ENCODE results near the gene PHLDB1.
"Not testable (repeated sequence)": the region's sequence is repeated elsewhere in the genome, so short reads cannot be mapped to it uniquely, and the experiment has no call there.

The PHLDB1 gene

GRCh38 chr11:118572981-118573550 is 34.3 kb upstream of the PHLDB1 start:
- TF ChIP-seq, protein P1, sequence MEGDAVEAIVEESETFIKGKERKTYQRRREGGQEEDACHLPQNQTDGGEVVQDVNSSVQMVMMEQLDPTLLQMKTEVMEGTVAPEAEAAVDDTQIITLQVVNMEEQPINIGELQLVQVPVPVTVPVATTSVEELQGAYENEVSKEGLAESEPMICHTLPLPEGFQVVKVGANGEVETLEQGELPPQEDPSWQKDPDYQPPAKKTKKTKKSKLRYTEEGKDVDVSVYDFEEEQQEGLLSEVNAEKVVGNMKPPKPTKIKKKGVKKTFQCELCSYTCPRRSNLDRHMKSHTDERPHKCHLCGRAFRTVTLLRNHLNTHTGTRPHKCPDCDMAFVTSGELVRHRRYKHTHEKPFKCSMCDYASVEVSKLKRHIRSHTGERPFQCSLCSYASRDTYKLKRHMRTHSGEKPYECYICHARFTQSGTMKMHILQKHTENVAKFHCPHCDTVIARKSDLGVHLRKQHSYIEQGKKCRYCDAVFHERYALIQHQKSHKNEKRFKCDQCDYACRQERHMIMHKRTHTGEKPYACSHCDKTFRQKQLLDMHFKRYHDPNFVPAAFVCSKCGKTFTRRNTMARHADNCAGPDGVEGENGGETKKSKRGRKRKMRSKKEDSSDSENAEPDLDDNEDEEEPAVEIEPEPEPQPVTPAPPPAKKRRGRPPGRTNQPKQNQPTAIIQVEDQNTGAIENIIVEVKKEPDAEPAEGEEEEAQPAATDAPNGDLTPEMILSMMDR (IDR thresholded peaks at IDR 0.05) = no peak
- no peak for TF ChIP-seq ZFX (IDR thresholded peaks at IDR 0.05; ENCODE audit: borderline replicate concordance)
- peak overlapping the region; percentile 77 for H3K27ac ChIP-seq

- H3K27ac ChIP-seq = no peak overlapping the region
- no peak for TF ChIP-seq ZFX (IDR thresholded peaks at IDR 0.05; ENCODE audit: borderline replicate concordance)
- TF ChIP-seq, protein P1 (IDR thresholded peaks at IDR 0.05) = no peak
Measured at GRCh38 chr11:118574636-118575035, 32.8 kb upstream of the PHLDB1 start.

DNA sequence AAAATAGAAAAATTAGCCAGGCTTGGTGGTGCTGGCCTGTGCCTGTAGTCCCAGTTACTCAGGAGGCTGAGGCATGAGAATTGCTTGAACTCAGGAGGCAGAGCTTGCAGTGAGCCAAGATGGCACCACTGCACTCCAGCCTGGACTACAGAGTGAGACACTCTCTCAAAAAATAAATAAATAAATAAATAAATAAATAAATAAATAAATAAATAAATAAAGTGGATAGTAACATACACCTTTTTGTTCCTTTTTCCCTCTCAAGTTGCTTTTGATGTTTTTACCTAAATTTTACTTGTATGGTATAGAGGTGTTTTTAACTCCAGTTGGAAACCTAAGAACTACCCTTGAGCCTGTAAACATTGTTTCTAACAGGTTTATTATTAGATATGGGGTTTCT is 29.4 kb upstream of the PHLDB1 start:
- H3K27ac ChIP-seq = not testable (repeated sequence)

- H3K27ac ChIP-seq = no peak overlapping the region
- TF ChIP-seq, protein P1 (IDR thresholded peaks at IDR 0.05) = no peak
- no peak for TF ChIP-seq ZFX (IDR thresholded peaks at IDR 0.05; ENCODE audit: borderline replicate concordance)
Measured at GRCh38 chr11:118581057-118581456, 26.4 kb upstream of the PHLDB1 start.

DNA sequence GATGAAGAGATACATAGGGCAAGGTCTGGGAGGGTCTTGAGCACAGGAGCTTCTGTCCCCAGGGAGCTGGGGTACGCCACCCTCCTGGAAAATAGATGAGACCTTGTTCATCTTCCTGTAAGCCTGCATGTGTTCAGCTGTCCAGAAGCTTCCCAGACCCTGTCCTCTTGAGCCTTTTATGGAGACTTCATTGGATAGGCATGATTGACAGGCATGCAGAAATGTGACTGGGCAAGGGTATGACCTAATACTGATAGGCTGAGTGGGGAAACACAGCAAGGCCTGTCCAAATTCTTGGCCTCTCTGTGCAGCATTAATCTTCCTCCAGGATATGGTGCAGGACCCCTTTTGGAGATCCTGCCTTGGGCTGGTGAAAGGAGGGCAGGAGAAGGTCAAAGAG is 19.5 kb upstream of the PHLDB1 start:
- no peak overlapping the region for H3K27ac ChIP-seq
- TF ChIP-seq, protein P1 (IDR thresholded peaks at IDR 0.05) = no peak
- TF ChIP-seq ZFX (IDR thresholded peaks at IDR 0.05; ENCODE audit: borderline replicate concordance) = no peak

- H3K27ac ChIP-seq = no peak overlapping the region
- no peak for TF ChIP-seq ZFX (IDR thresholded peaks at IDR 0.05; ENCODE audit: borderline replicate concordance)
- TF ChIP-seq, protein P1 (IDR thresholded peaks at IDR 0.05) = no peak
Measured at GRCh38 chr11:118592616-118593367, 14.6 kb upstream of the PHLDB1 start.

DNA sequence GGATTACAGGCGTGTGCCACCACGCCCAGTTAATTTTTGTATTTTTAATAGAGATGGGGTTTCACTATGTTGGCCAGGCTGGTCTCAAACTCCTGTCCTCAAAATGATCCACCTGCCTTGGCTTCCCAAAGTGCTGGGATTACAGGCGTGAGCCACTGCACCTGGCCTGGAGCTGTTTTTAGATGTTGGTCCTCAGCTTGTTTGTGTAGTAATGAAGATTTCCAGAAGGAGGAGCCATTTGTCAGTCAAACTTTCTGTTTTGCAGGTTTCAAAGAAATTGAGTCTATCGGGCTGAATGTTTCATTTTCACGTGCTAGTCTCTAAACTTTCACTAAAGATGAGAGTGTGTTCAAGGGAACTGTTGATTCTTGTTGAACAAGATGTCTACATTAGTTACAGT is 12.4 kb upstream of the PHLDB1 start:
- TF ChIP-seq, protein P1 (IDR thresholded peaks at IDR 0.05) = peak; percentile 47
- H3K27ac ChIP-seq = 0 out of 2 replicates have a peak overlapping the region, but pooled peaks have one; percentile 17

Data from 22Rv1 (cell line).